BLaER1 (cell line): ENCODE measurements around the gene CREB3L1.
A peak's percentile ranks its signal among the peaks of the same experiment; 100 is the strongest.

Source experiments
- H3K27ac ChIP-seq: shearing (Covaris generic); formaldehyde crosslinking; 2 replicates; pipeline ENCODE4 v1.8.1; 2022
- H3K27me3 ChIP-seq: shearing (Covaris generic); formaldehyde crosslinking; 2 replicates; pipeline ENCODE4 v1.8.1; 2022
- H3K36me3 ChIP-seq: shearing (Covaris generic); formaldehyde crosslinking; 2 replicates; pipeline ENCODE4 v1.8.1; 2022
- H3K4me1 ChIP-seq: shearing (Covaris generic); formaldehyde crosslinking; 2 replicates; pipeline ENCODE4 v1.8.1; 2022
- H3K4me2 ChIP-seq: shearing (Covaris generic); formaldehyde crosslinking; 2 replicates; pipeline ENCODE4 v1.8.1; 2022
- H3K4me3 ChIP-seq: shearing (Covaris generic); formaldehyde crosslinking; 2 replicates; pipeline ENCODE4 v1.8.1; 2022
- H3K9ac ChIP-seq: shearing (Covaris generic); formaldehyde crosslinking; 2 replicates; pipeline ENCODE4 v1.8.1; 2022
- H3K9me3 ChIP-seq: shearing (Covaris generic); formaldehyde crosslinking; 2 replicates; pipeline ENCODE4 v1.8.1; 2022
- H4K20me1 ChIP-seq: shearing (Covaris generic); formaldehyde crosslinking; 2 replicates; pipeline ENCODE4 v1.8.1; 2022
- Cebpa-rat ChIP-seq: shearing (Covaris generic); IDR thresholded peaks from 2 replicates; pipeline ENCODE4 v1.8.1; 2022

CREB3L1 gene

GRCh38 chr11:46281371-46281831 lies 3.9 kb downstream of the CREB3L1 start:
- Histone ChIP-seq H3K27me3 (peaks cover 56% of the 10 kb centered on the region), H3K9ac (0 out of 2 replicates have a peak overlapping the region, but pooled peaks have one; percentile 31), H3K4me2 (peak overlapping the region; percentile 68), H3K36me3 (no peaks in the 10 kb centered on the region), H3K9me3 (no peaks in the 10 kb centered on the region), H3K4me3 (no peak overlapping the region), H3K4me1 (peaks cover 57% of the 10 kb centered on the region), H4K20me1 (0 out of 2 replicates have a peak, but pooled peaks cover 4% of the 10 kb centered on the region), H3K27ac (peak overlapping the region; percentile 36; the same call in 1 of the 2 replicates)
- TF ChIP-seq Cebpa-rat = no peak

- peak overlapping the region; percentile 76 for H3K4me2 ChIP-seq
- no peaks in the 10 kb centered on the region for H4K20me1 ChIP-seq
- H3K36me3 ChIP-seq = no peaks in the 10 kb centered on the region
- peaks cover 19% of the 10 kb centered on the region for H3K27me3 ChIP-seq
- TF ChIP-seq Cebpa-rat = no peak
- peak overlapping the region; percentile 12; the same call in 1 of the 2 replicates for H3K27ac ChIP-seq
- H3K9me3 ChIP-seq = no peaks in the 10 kb centered on the region
- H3K9ac ChIP-seq = no peak overlapping the region
- H3K4me3 ChIP-seq = no peak overlapping the region
- peaks cover 56% of the 10 kb centered on the region for H3K4me1 ChIP-seq
Measured at GRCh38 chr11:46285173-46285572, 7.7 kb downstream of the CREB3L1 start.

- peaks cover 52% of the 10 kb centered on the region for H3K4me1 ChIP-seq
- no peaks in the 10 kb centered on the region for H4K20me1 ChIP-seq
- H3K4me3 ChIP-seq = peak overlapping the region; percentile 19; the same call in 1 of the 2 replicates
- peaks cover 14% of the 10 kb centered on the region for H3K27me3 ChIP-seq
- no peaks in the 10 kb centered on the region for H3K9me3 ChIP-seq
- peak overlapping the region; percentile 76 for H3K4me2 ChIP-seq
- TF ChIP-seq Cebpa-rat = no peak
- H3K27ac ChIP-seq = peak overlapping the region; percentile 12; the same call in 1 of the 2 replicates
- no peak overlapping the region for H3K9ac ChIP-seq
- no peaks in the 10 kb centered on the region for H3K36me3 ChIP-seq
Measured at GRCh38 chr11:46285594-46286033, 8.2 kb downstream of the CREB3L1 start.

- TF ChIP-seq Cebpa-rat = no peak
- H3K4me2 ChIP-seq = peak overlapping the region; percentile 76
Measured at GRCh38 chr11:46286789-46287188, 9.3 kb downstream of the CREB3L1 start.

GRCh38 chr11:46288451-46288850 lies 11.0 kb downstream of the CREB3L1 start:
- Histone ChIP-seq H3K4me1 (peaks cover 32% of the 10 kb centered on the region), H3K36me3 (no peaks in the 10 kb centered on the region), H3K9ac (no peak overlapping the region), H3K27me3 (no peaks in the 10 kb centered on the region), H3K4me3 (no peak overlapping the region), H3K9me3 (no peaks in the 10 kb centered on the region), H4K20me1 (no peaks in the 10 kb centered on the region), H3K4me2 (no peak overlapping the region), H3K27ac (no peak overlapping the region)
- no peak for TF ChIP-seq Cebpa-rat

More at GRCh38 chr11:46286789-46287188, 9.3 kb downstream of the CREB3L1 start:
- no peaks in the 10 kb centered on the region for H4K20me1 ChIP-seq
- H3K9ac ChIP-seq = no peak overlapping the region
- H3K36me3 ChIP-seq = no peaks in the 10 kb centered on the region
- no peak overlapping the region for H3K27ac ChIP-seq
- H3K4me3 ChIP-seq = no peak overlapping the region
- 0 out of 2 replicates have a peak, but pooled peaks cover 5% of the 10 kb centered on the region for H3K27me3 ChIP-seq
- H3K9me3 ChIP-seq = no peaks in the 10 kb centered on the region
- H3K4me1 ChIP-seq = peaks cover 41% of the 10 kb centered on the region

GRCh38 chr11:46290011-46290410 lies 12.5 kb downstream of the CREB3L1 start:
- Histone ChIP-seq H3K4me3 (no peak overlapping the region), H3K4me2 (no peak overlapping the region), H3K9ac (no peak overlapping the region), H3K36me3 (no peaks in the 10 kb centered on the region), H4K20me1 (no peaks in the 10 kb centered on the region), H3K27me3 (no peaks in the 10 kb centered on the region), H3K27ac (no peak overlapping the region), H3K9me3 (no peaks in the 10 kb centered on the region), H3K4me1 (peaks cover 31% of the 10 kb centered on the region)
- no peak for TF ChIP-seq Cebpa-rat

GRCh38 chr11:46290598-46291309 lies 13.3 kb downstream of the CREB3L1 start:
- H3K27ac ChIP-seq = no peak overlapping the region

GRCh38 chr11:46291441-46292150 lies 14.1 kb downstream of the CREB3L1 start:
- TF ChIP-seq Cebpa-rat = no peak

More at GRCh38 chr11:46290598-46291309, 13.3 kb downstream of the CREB3L1 start:
- no peak overlapping the region for H3K9ac ChIP-seq
- H4K20me1 ChIP-seq = no peaks in the 10 kb centered on the region
- H3K4me1 ChIP-seq = peaks cover 27% of the 10 kb centered on the region
- no peak overlapping the region for H3K4me3 ChIP-seq
- no peak for TF ChIP-seq Cebpa-rat
- H3K36me3 ChIP-seq = no peaks in the 10 kb centered on the region
- no peaks in the 10 kb centered on the region for H3K9me3 ChIP-seq
- H3K27me3 ChIP-seq = peaks cover under 1% of the 10 kb centered on the region; the same call in 1 of the 2 replicates
- no peak overlapping the region for H3K4me2 ChIP-seq

GRCh38 chr11:46293066-46293465 lies 15.6 kb downstream of the CREB3L1 start:
- H3K4me1 ChIP-seq = peaks cover 12% of the 10 kb centered on the region
- H3K27me3 ChIP-seq = peaks cover 8% of the 10 kb centered on the region
- H3K27ac ChIP-seq = no peak overlapping the region
- no peak overlapping the region for H3K9ac ChIP-seq
- no peaks in the 10 kb centered on the region for H4K20me1 ChIP-seq
- H3K36me3 ChIP-seq = no peaks in the 10 kb centered on the region
- H3K4me2 ChIP-seq = no peak overlapping the region
- TF ChIP-seq Cebpa-rat = no peak
- no peak overlapping the region for H3K4me3 ChIP-seq
- H3K9me3 ChIP-seq = no peaks in the 10 kb centered on the region

More at GRCh38 chr11:46291441-46292150, 14.1 kb downstream of the CREB3L1 start:
- Histone ChIP-seq H3K27me3 (peaks cover 8% of the 10 kb centered on the region), H3K4me2 (no peak overlapping the region), H3K36me3 (no peaks in the 10 kb centered on the region), H3K4me3 (no peak overlapping the region), H3K4me1 (peaks cover 24% of the 10 kb centered on the region), H3K27ac (no peak overlapping the region), H3K9ac (no peak overlapping the region), H4K20me1 (no peaks in the 10 kb centered on the region), H3K9me3 (no peaks in the 10 kb centered on the region)

- no peak overlapping the region for H3K4me3 ChIP-seq
- peaks cover 12% of the 10 kb centered on the region for H3K4me1 ChIP-seq
- no peak for TF ChIP-seq Cebpa-rat
- peaks cover 8% of the 10 kb centered on the region for H3K27me3 ChIP-seq
- H3K9me3 ChIP-seq = no peaks in the 10 kb centered on the region
- no peak overlapping the region for H3K9ac ChIP-seq
- H3K36me3 ChIP-seq = no peaks in the 10 kb centered on the region
- H3K4me2 ChIP-seq = no peak overlapping the region
- H3K27ac ChIP-seq = no peak overlapping the region
- no peaks in the 10 kb centered on the region for H4K20me1 ChIP-seq
Measured at GRCh38 chr11:46293641-46294103, 16.2 kb downstream of the CREB3L1 start.
